Ishikawa (cell line): ENCODE results near the gene ZNF281.

ENCODE experiments used
- EP300 ChIP-seq: IDR thresholded peaks from 2 replicates; pipeline ENCODE4 v1.6.1; 2012; ENCODE audit warnings: borderline replicate concordance
- TF ChIP-seq, protein P1 (sequence below): IDR thresholded peaks from 2 replicates; pipeline ENCODE4 v1.6.1; 2012

DNA sequence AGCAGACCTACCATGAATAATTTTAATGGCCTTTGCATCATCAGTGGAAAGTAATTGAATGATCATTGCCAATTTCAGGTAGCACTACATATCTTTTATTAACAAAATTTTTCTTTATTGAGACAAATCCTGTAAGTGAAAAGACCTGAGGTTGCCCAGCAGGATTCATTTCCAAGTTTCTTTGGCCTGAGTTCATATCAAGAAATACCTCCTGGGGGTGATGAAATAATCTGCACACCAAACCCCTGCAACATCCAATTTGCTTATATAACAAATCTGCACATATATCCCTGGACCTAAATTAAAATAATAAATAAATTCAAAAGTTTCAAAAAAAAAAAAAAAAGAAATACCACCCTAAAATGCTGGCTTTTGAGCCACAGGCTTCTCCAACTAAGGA lies 27.3 kb upstream of the ZNF281 start:
- TF ChIP-seq EP300, result no peak
- TF ChIP-seq, protein P1, sequence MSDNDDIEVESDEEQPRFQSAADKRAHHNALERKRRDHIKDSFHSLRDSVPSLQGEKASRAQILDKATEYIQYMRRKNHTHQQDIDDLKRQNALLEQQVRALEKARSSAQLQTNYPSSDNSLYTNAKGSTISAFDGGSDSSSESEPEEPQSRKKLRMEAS, result no peak
